Activated effector memory CD4-positive, alpha-beta T cell treated with anti-CD3 and anti-CD28 coated beads, Interleukin-2, amount 50 U/mL, for 16 hours (primary cell): ENCODE data around the gene NPPC.
A peak's percentile ranks its signal among the peaks of the same experiment; 100 is the strongest.

Experiments used
- DNase-seq: peaks from one replicate; pipeline ENCODE4 v3.0.0-alpha.2; 2020

Gene NPPC

GRCh38 chr2:231934441-231935206, 8.4 kb upstream of the NPPC start:
- no peak for DNase-seq

- DNase-seq = no peak
Measured at GRCh38 chr2:231933916-231934401, 7.8 kb upstream of the NPPC start.

GRCh38 chr2:231932985-231933915, 7.1 kb upstream of the NPPC start:
- no peak for DNase-seq

- DNase-seq = no peak
Measured at GRCh38 chr2:231932711-231932970, 6.4 kb upstream of the NPPC start.

GRCh38 chr2:231931481-231931915, 5.3 kb upstream of the NPPC start:
- no peak for DNase-seq

GRCh38 chr2:231930593-231931281, 4.5 kb upstream of the NPPC start:
- DNase-seq = no peak

- DNase-seq = no peak
Measured at GRCh38 chr2:231929961-231930592, 3.9 kb upstream of the NPPC start.

- DNase-seq = peak; percentile 12
Measured at GRCh38 chr2:231928901-231929725, 2.9 kb upstream of the NPPC start.

- peak; percentile 48 for DNase-seq
Measured at GRCh38 chr2:231928481-231928880, 2.3 kb upstream of the NPPC start.

GRCh38 chr2:231927566-231927890, 1.3 kb upstream of the NPPC start:
- DNase-seq = no peak

- DNase-seq = peak; percentile 62
Measured at GRCh38 chr2:231926761-231927565, 767 bp upstream of the NPPC start.

- peak; percentile 89 for DNase-seq
Measured at GRCh38 chr2:231925303-231926179, 655 bp downstream of the NPPC start.

GRCh38 chr2:231924889-231925275, 1.3 kb downstream of the NPPC start:
- DNase-seq = no peak

GRCh38 chr2:231923951-231924888, 2.0 kb downstream of the NPPC start:
- DNase-seq = no peak

GRCh38 chr2:231923010-231923344, 3.2 kb downstream of the NPPC start:
- DNase-seq = peak; percentile 12

GRCh38 chr2:231922311-231923009, 3.7 kb downstream of the NPPC start:
- DNase-seq = no peak

GRCh38 chr2:231920795-231921194, 5.4 kb downstream of the NPPC start:
- DNase-seq = no peak

GRCh38 chr2:231920366-231920765, 5.8 kb downstream of the NPPC start:
- no peak for DNase-seq
